ENCODE data around the gene LTB. TPM values are rescaled to one million over a fixed set of nuclear protein-coding genes. Genes with fewer than 3 reads are reported as not detected.
"Not testable (repeated sequence)": the region's sequence is repeated elsewhere in the genome, so short reads cannot be mapped to it uniquely, and the experiment has no call there.

Gene LTB
- total RNA-seq, 1 donor from 2014 or later, result 155 TPM

- H3K27me3 Mint-ChIP-seq, result no peaks in the 10 kb centered on the region
- POLR2A ChIA-PET, result interaction anchor here (0.7 to 26.0 kb wide), 14 partner anchors 16 to 1522 kb away, joined by 3 to 1155 read pairs (median 8); partner anchors contain the start of genes ABHD16A, AIF1, ATP6V1G2 and BAG6
- H3K4me3 Mint-ChIP-seq, result peak overlapping the region; percentile 61
- CTCF ChIA-PET, result interaction anchor here (0.6 to 12.8 kb wide), 3 partner anchors 12 to 238 kb away, joined by 4 to 773 read pairs (median 577); partner anchors contain the start of genes ATP6V1G2, DDX39B, LST1 and LTB
- no peak for DNase-seq
- ATAC-seq (ENCODE audit: low read depth), result no peak
- H3K36me3 Mint-ChIP-seq (ENCODE audit: low read depth), result peaks cover 8% of the 10 kb centered on the region
- peak overlapping the region; percentile 93 for H3K27ac Mint-ChIP-seq
- H3K9me3 Mint-ChIP-seq, result no peaks in the 10 kb centered on the region
- TF ChIP-seq, protein P1, sequence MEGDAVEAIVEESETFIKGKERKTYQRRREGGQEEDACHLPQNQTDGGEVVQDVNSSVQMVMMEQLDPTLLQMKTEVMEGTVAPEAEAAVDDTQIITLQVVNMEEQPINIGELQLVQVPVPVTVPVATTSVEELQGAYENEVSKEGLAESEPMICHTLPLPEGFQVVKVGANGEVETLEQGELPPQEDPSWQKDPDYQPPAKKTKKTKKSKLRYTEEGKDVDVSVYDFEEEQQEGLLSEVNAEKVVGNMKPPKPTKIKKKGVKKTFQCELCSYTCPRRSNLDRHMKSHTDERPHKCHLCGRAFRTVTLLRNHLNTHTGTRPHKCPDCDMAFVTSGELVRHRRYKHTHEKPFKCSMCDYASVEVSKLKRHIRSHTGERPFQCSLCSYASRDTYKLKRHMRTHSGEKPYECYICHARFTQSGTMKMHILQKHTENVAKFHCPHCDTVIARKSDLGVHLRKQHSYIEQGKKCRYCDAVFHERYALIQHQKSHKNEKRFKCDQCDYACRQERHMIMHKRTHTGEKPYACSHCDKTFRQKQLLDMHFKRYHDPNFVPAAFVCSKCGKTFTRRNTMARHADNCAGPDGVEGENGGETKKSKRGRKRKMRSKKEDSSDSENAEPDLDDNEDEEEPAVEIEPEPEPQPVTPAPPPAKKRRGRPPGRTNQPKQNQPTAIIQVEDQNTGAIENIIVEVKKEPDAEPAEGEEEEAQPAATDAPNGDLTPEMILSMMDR (IDR thresholded peaks at IDR 0.05), result no peak
- peaks cover 86% of the 10 kb centered on the region for H3K4me1 Mint-ChIP-seq
- intact Hi-C loops (cut with micrococcal nuclease), result loop anchor here (1.0 kb wide), 1 partner anchor 10 kb away; the partner anchor contains the start of gene LTB
Measured at GRCh38 chr6:31592396-31592771, 10.2 kb upstream of the LTB start.

- Mint-ChIP-seq H3K27ac (peak overlapping the region; percentile 30), H3K4me1 (peaks cover 88% of the 10 kb centered on the region)
- ChIA-PET POLR2A (interaction anchor here (26.0 kb wide), 1 partner anchor 14 kb away, joined by 1155 read pairs; the partner anchor contains the start of genes LST1, LTA, LTB and TNF), CTCF (interaction anchor here (0.8 to 25.7 kb wide), 2 partner anchors 8 to 37 kb away, joined by 3 to 611 read pairs; partner anchors contain the start of genes ATP6V1G2, DDX39B and NFKBIL1)
- H3K27me3 Mint-ChIP-seq; intact Hi-C loops (cut with micrococcal nuclease); ATAC-seq (ENCODE audit: low read depth); H3K4me3 Mint-ChIP-seq; H3K9me3 Mint-ChIP-seq; H3K36me3 Mint-ChIP-seq (ENCODE audit: low read depth); DNase-seq: not testable (repeated sequence)
Measured at GRCh38 chr6:31590691-31591090, 8.5 kb upstream of the LTB start.

GRCh38 chr6:31588871-31589650, 6.8 kb upstream of the LTB start:
- Mint-ChIP-seq H3K4me1 (peaks cover 94% of the 10 kb centered on the region), H3K9me3 (no peaks in the 10 kb centered on the region), H3K27ac (peak overlapping the region; percentile 76), H3K36me3 (ENCODE audit: low read depth) (peaks cover 8% of the 10 kb centered on the region), H3K4me3 (no peak overlapping the region), H3K27me3 (no peaks in the 10 kb centered on the region)
- DNase-seq (no peak), ATAC-seq (ENCODE audit: low read depth) (no peak)
- ChIA-PET CTCF (interaction anchor here (0.8 to 25.7 kb wide), 5 partner anchors 9 to 207 kb away, joined by 3 to 611 read pairs (median 4); partner anchors contain the start of genes ATP6V1G2, DDX39B, NFKBIL1 and TNF), POLR2A (interaction anchor here (25.3 to 26.0 kb wide), 2 partner anchors 2 to 12 kb away, joined by 1155 read pairs; partner anchors contain the start of genes LST1, LTA, LTB and NCR3)
- TF ChIP-seq, protein P1 (IDR thresholded peaks at IDR 0.05), result no peak
- intact Hi-C loops (cut with micrococcal nuclease), result no loop called here

DNA sequence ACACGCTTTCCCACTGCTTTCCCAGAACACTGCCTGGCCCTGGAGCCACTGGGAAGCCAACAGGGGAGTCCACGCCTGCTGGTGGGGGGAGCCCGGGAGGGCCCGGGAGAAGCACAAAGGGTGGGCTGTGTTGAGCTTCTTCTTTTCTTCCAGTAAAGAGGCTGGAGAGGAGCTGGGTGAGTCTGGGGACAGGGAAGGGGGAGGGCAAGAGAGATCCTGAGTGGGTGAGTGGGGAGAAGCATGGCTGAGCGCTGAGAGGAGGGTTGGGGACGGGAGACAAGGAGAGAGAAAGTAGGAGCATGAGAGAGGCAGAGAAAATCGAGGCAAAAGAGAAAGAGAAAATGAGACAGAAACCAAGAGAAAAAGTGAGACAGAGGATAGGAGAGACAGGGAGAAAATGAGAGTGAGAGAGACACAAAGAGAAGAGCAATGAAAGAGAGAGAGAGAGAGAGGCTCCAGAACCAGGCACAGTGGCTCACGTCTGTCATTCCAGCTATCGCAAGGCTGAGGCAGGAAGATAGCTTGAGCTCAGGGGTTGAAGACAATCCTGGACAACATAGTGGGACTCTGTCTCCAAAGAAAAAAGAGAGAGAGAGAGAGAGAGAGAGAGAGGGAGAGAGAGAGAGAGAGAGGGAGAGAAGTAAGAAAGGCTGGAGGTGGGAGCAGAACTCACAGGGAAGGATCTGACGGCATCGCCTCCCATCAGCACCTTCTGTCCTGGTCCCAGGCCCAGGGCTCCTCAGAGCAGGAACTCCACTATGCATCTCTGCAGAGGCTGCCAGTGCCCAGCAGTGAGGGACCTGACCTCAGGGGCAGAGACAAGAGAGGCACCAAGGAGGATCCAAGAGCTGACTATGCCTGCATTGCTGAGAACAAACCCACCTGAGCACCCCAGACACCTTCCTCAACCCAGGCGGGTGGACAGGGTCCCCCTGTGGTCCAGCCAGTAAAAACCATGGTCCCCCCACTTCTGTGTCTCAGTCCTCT, 5.9 kb upstream of the LTB start:
- DNase-seq (no peak), ATAC-seq (ENCODE audit: low read depth) (no peak)
- intact Hi-C loops (cut with micrococcal nuclease), result no loop called here
- CTCF ChIA-PET, result interaction anchor here (0.8 to 25.7 kb wide), 6 partner anchors 8 to 208 kb away, joined by 3 to 611 read pairs (median 7); partner anchors contain the start of genes ATP6V1G2, DDX39B, NCR3 and NFKBIL1
- POLR2A ChIA-PET, result interaction anchor here (0.6 to 26.0 kb wide), 8 partner anchors 1 to 92 kb away, joined by 3 to 1155 read pairs (median 8); partner anchors contain the start of genes C6orf47, LST1, LTA and LTB
- Mint-ChIP-seq H3K27me3 (no peaks in the 10 kb centered on the region), H3K4me3 (peak overlapping the region; percentile 77), H3K9me3 (no peaks in the 10 kb centered on the region), H3K27ac (peak overlapping the region; percentile 94), H3K36me3 (ENCODE audit: low read depth) (peaks cover 8% of the 10 kb centered on the region), H3K4me1 (peaks cover 94% of the 10 kb centered on the region)
- TF ChIP-seq, protein P1 (IDR thresholded peaks at IDR 0.05), result no peak
